Measurements from ENCODE around the gene PTPRG. TPM values are rescaled to one million over a fixed set of nuclear protein-coding genes. Genes with fewer than 3 reads are reported as not detected.

Gene PTPRG
- total RNA-seq, 1 donor from 2014 or later: 25.2 TPM

DNA sequence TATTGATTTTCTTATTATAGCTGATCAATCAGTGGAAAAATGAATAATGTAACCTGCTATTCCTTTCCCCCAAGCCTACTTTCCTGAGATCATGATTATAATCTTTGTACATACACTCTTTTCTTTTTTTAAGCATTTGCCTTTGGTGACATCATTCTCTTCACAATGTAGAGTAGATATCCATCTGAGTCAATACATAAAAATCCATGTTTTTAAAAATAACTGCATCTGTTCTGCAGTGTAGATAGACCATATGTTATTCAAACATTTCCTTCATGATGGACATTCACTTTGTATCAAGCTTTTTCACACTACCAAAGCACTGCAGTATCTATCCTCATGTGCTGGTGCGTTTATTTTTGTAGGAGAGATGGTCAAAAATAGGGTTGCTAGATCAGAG is 211.1 kb downstream of the PTPRG start:
- TF ChIP-seq, protein P1, sequence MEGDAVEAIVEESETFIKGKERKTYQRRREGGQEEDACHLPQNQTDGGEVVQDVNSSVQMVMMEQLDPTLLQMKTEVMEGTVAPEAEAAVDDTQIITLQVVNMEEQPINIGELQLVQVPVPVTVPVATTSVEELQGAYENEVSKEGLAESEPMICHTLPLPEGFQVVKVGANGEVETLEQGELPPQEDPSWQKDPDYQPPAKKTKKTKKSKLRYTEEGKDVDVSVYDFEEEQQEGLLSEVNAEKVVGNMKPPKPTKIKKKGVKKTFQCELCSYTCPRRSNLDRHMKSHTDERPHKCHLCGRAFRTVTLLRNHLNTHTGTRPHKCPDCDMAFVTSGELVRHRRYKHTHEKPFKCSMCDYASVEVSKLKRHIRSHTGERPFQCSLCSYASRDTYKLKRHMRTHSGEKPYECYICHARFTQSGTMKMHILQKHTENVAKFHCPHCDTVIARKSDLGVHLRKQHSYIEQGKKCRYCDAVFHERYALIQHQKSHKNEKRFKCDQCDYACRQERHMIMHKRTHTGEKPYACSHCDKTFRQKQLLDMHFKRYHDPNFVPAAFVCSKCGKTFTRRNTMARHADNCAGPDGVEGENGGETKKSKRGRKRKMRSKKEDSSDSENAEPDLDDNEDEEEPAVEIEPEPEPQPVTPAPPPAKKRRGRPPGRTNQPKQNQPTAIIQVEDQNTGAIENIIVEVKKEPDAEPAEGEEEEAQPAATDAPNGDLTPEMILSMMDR (IDR thresholded peaks at IDR 0.05; ENCODE audit: insufficient read depth, low read length, poor library complexity, severe bottlenecking): no peak
- DNase-seq (ENCODE audit: low read depth): no peak

DNA sequence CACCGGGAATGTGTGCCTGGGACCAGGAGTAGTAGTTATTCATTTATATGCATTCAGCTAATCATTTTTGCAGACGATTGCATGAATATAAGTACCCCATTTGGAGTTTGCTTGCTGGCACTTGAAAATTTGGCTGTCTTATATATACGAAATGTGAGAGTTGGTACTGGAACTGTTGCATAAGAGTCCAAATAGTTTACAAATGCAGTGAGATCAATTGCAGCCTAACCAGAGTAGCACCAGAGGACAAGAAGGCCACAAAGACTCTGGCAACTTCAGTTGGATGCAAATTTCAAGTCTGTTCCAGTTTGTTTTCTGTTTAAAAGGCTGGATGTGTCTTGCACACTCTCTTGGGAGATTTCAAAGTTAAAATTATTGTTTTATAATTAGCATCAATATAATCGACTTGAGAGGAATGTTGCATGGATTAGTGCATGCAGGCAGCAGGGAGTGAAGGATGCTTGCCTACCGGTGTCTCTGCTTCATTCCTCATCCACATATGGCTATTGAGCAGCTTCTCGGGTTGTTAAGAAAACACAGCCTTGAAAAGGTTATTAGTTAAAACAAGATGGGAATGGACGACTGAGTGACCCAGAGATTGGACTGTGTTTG is 213.0 kb downstream of the PTPRG start:
- TF ChIP-seq, protein P1 (IDR thresholded peaks at IDR 0.05; ENCODE audit: insufficient read depth, low read length, poor library complexity, severe bottlenecking): no peak
- H3K27me3 ChIP-seq (ENCODE audit: control insufficient read depth, insufficient read depth, low read length): no peaks in the 10 kb centered on the region
- no peak overlapping the region for H3K4me3 ChIP-seq (ENCODE audit: low read depth, low read length)
- no peaks in the 10 kb centered on the region for H3K36me3 ChIP-seq (ENCODE audit: control insufficient read depth, insufficient read depth, low read length)
- DNase-seq (ENCODE audit: low read depth): no peak

More for the DNA sequence above, 211.1 kb downstream of the PTPRG start:
- H3K36me3 ChIP-seq (ENCODE audit: control insufficient read depth, insufficient read depth, low read length): no peaks in the 10 kb centered on the region
- H3K27me3 ChIP-seq (ENCODE audit: control insufficient read depth, insufficient read depth, low read length): no peaks in the 10 kb centered on the region
- no peak overlapping the region for H3K4me3 ChIP-seq (ENCODE audit: low read depth, low read length)

DNA sequence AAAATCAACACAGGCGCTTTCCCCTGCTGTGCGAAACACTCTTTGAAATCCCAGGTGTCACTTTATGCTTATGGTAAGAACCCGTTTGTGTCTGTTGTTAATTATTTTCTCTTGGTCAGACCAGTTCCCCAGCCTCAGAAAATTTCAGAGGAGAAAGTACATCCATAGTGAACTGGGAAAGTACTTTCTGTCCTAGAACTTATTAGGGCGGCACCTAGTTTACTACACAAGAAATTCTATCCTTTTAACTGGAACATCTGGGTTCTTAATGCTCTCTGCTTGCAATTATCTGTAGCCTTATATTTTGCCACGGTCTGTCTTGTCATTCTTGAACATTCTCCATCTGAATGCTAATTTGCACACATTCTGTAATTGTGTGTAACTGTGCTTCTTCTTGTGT is 215.0 kb downstream of the PTPRG start:
- H3K27me3 ChIP-seq (ENCODE audit: control insufficient read depth, insufficient read depth, low read length): no peaks in the 10 kb centered on the region
- TF ChIP-seq, protein P1 (IDR thresholded peaks at IDR 0.05; ENCODE audit: insufficient read depth, low read length, poor library complexity, severe bottlenecking): no peak
- no peaks in the 10 kb centered on the region for H3K36me3 ChIP-seq (ENCODE audit: control insufficient read depth, insufficient read depth, low read length)
- H3K4me3 ChIP-seq (ENCODE audit: low read depth, low read length): no peak overlapping the region
- DNase-seq (ENCODE audit: low read depth): no peak

DNA sequence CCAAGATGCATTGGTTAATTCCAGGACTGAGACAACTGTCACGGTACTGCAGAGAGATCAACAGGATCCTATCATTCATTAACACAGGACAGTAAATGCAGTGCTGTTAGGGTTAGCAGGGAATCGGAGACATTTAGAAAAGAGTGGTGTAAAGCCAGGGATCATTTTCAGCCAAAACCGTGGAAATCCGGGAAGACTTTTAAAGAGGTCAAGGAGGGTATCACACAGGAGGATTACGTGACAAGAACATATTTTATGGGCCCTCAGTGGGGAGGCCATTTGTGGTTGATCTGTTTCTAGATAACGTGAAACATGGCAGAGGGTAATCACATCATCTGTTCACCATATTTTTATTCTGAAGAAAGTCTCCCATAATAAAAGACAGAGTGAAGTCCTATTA is 216.1 kb downstream of the PTPRG start:
- Histone ChIP-seq H3K27me3 (ENCODE audit: control insufficient read depth, insufficient read depth, low read length) (no peaks in the 10 kb centered on the region), H3K36me3 (ENCODE audit: control insufficient read depth, insufficient read depth, low read length) (no peaks in the 10 kb centered on the region), H3K4me3 (ENCODE audit: low read depth, low read length) (no peak overlapping the region)
- no peak for DNase-seq (ENCODE audit: low read depth)
- TF ChIP-seq, protein P1 (IDR thresholded peaks at IDR 0.05; ENCODE audit: insufficient read depth, low read length, poor library complexity, severe bottlenecking): no peak

DNA sequence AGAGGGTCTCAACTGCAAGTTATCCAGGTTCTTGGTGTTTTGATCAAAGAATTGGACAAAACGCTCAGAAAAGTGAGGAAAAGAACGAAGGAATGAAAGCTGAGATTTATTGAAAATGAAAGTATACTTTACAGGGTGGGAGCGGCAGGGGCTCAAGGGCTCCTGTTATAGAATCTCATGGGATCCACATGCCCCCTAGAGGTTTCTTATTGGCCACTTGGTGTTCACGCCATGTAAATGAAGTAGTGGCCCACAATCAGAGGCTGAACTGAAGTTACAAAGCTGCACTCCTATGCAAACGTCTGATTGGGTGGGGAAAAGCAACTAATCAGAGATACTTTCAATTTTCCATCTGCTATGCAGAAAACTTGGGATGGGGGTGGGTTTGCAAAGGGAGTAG is 216.7 kb downstream of the PTPRG start:
- H3K4me3 ChIP-seq (ENCODE audit: low read depth, low read length): no peak overlapping the region
- DNase-seq (ENCODE audit: low read depth): no peak
- TF ChIP-seq, protein P1 (IDR thresholded peaks at IDR 0.05; ENCODE audit: insufficient read depth, low read length, poor library complexity, severe bottlenecking): no peak
- H3K36me3 ChIP-seq (ENCODE audit: control insufficient read depth, insufficient read depth, low read length): no peaks in the 10 kb centered on the region
- no peaks in the 10 kb centered on the region for H3K27me3 ChIP-seq (ENCODE audit: control insufficient read depth, insufficient read depth, low read length)

DNA sequence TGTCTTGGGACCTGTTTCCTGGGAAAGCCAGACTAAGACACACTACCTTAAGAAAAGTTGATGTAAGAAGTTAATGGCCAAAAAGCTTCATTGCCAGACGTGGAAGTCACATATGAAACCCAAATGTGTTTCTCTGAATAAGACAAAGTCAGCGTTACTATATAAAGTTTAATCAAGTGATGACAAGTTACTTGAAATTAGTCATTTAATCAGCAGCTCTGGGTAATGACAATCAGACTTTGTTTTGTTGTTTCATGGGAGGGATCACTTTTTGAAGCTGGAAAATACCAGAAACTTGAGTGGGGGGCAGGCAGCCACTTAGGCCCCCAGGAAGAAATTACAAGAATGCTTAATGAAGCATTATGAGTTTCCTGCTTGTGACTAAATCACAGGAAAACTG is 218.6 kb downstream of the PTPRG start:
- TF ChIP-seq, protein P1 (IDR thresholded peaks at IDR 0.05; ENCODE audit: insufficient read depth, low read length, poor library complexity, severe bottlenecking): no peak
- Histone ChIP-seq H3K4me3 (ENCODE audit: low read depth, low read length) (no peak overlapping the region), H3K27me3 (ENCODE audit: control insufficient read depth, insufficient read depth, low read length) (no peaks in the 10 kb centered on the region), H3K36me3 (ENCODE audit: control insufficient read depth, insufficient read depth, low read length) (no peaks in the 10 kb centered on the region)
- DNase-seq (ENCODE audit: low read depth): no peak
